Thymus (tissue), 14 donors: ENCODE data around the gene RPS27A. TPM values are rescaled to one million over a fixed set of nuclear protein-coding genes. Genes with fewer than 3 reads are reported as not detected.
"Not testable (repeated sequence)": the region's sequence is repeated elsewhere in the genome, so short reads cannot be mapped to it uniquely, and the experiment has no call there.

Experiments used
- DNase-seq, 9 donors: peaks; one replicate each; pipeline ENCODE4 v3.0.0-alpha.2; 2013; ENCODE audit warnings: low spot score in 9 of 9, low read depth in 6 of 9, missing footprints in 1 of 9
- H3K27ac ChIP-seq, 2 donors: one replicate each; pipeline ENCODE4 v1.5.1; 2013; ENCODE audit warnings: control low read depth in 1 of 2, low read depth in 1 of 2, low read length in 1 of 2, mild to moderate bottlenecking in 1 of 2, moderate library complexity in 1 of 2
- H3K27me3 ChIP-seq, 2 donors: one replicate each; pipeline ENCODE4 v1.5.1; 2013; ENCODE audit warnings: low read length in 1 of 2; ENCODE audit not compliant: control insufficient read depth in 2 of 2, insufficient read depth in 1 of 2
- H3K36me3 ChIP-seq, 2 donors: one replicate each; pipeline ENCODE4 v1.5.1; 2013; ENCODE audit warnings: low read length in 1 of 2, mild to moderate bottlenecking in 1 of 2, moderate library complexity in 1 of 2; ENCODE audit not compliant: control insufficient read depth in 2 of 2, insufficient read depth in 2 of 2
- H3K4me1 ChIP-seq, 2 donors: one replicate each; pipeline ENCODE4 v1.5.1; 2013; ENCODE audit warnings: low read length in 2 of 2; ENCODE audit not compliant: control insufficient read depth in 2 of 2, insufficient read depth in 2 of 2
- H3K4me3 ChIP-seq, 2 donors: one replicate each; pipeline ENCODE4 v1.5.1; 2013; ENCODE audit warnings: low read length in 2 of 2, control low read depth in 1 of 2, mild to moderate bottlenecking in 1 of 2
- H3K9me3 ChIP-seq, 2 donors: one replicate each; pipeline ENCODE4 v1.5.1; 2013; ENCODE audit warnings: low read length in 1 of 2, mild to moderate bottlenecking in 1 of 2; ENCODE audit not compliant: control insufficient read depth in 2 of 2, insufficient read depth in 1 of 2
- WGBS: extraction: QIAGEN DNeasy Blood & Tissue Kit; methylation state at CpG from one replicate; pipeline ENCODE4 v1.1.7; 2013; 5-methylcytosine and 5-hydroxymethylcytosine counted together
- long read RNA-seq, 10 donors: transcript quantifications; one replicate each; lab custom pipeline, GENCODE V29; 2026
- polyA plus RNA-seq: library from polyadenylated mRNA; stranded (reverse); fragments of 200-250 nt; gene quantifications from one replicate; pipeline ENCODE4 v1.2.3, GENCODE V29; 2013
- total RNA-seq: library from RNA; stranded (reverse); fragments of 120-200 nt; gene quantifications from one replicate; pipeline ENCODE4 v1.2.4, GENCODE V29; 2013
- donor health status: healthy.

The RPS27A gene
- total RNA-seq: 2,697 TPM
- 3,745 TPM for polyA plus RNA-seq
- long read RNA-seq, donor 1, transcript RPS27A-203 (5 exons, 796 nt): minor isoform, 40 of 304 reads
- long read RNA-seq, donor 1, transcript RPS27A-201 (6 exons, 1,071 nt): major isoform, 178 of 304 reads
- long read RNA-seq, donor 1, partial matches to known transcripts: 23 of 304 reads
- long read RNA-seq, donor 1, other reads (novel, unspliced or antisense): 61 of 304 reads
- long read RNA-seq, donor 2, transcript RPS27A-207 (3 exons, 557 nt): minor isoform, 9 of 2,371 reads
- long read RNA-seq, donor 2, transcript RPS27A-208 (5 exons, 580 nt): minor isoform, 25 of 2,371 reads
- long read RNA-seq, donor 2, transcript RPS27A-201 (6 exons, 1,071 nt): major isoform, 1,450 of 2,371 reads
- long read RNA-seq, donor 2, transcript RPS27A-203 (5 exons, 796 nt): minor isoform, 298 of 2,371 reads
- long read RNA-seq, donor 2, partial matches to known transcripts: 178 of 2,371 reads
- long read RNA-seq, donor 2, other reads (novel, unspliced or antisense): 407 of 2,371 reads
- long read RNA-seq, donor 3, transcript RPS27A-201 (6 exons, 1,071 nt): major isoform, 2,582 of 4,464 reads
- long read RNA-seq, donor 3, transcript RPS27A-208 (5 exons, 580 nt): minor isoform, 36 of 4,464 reads
- long read RNA-seq, donor 3, transcript RPS27A-203 (5 exons, 796 nt): minor isoform, 499 of 4,464 reads
- long read RNA-seq, donor 3, transcript RPS27A-207 (3 exons, 557 nt): minor isoform, 7 of 4,464 reads
- long read RNA-seq, donor 3, partial matches to known transcripts: 460 of 4,464 reads
- long read RNA-seq, donor 3, other reads (novel, unspliced or antisense): 871 of 4,464 reads
- long read RNA-seq, donor 4, transcript RPS27A-201 (6 exons, 1,071 nt): major isoform, 676 of 1,240 reads
- long read RNA-seq, donor 4, transcript RPS27A-203 (5 exons, 796 nt): minor isoform, 122 of 1,240 reads
- long read RNA-seq, donor 4, transcript RPS27A-208 (5 exons, 580 nt): minor isoform, 22 of 1,240 reads
- long read RNA-seq, donor 4, partial matches to known transcripts: 147 of 1,240 reads
- long read RNA-seq, donor 4, other reads (novel, unspliced or antisense): 268 of 1,240 reads
- long read RNA-seq, donor 5, transcript RPS27A-201 (6 exons, 1,071 nt): major isoform, 3,781 of 6,210 reads
- long read RNA-seq, donor 5, transcript RPS27A-208 (5 exons, 580 nt): minor isoform, 36 of 6,210 reads
- long read RNA-seq, donor 5, transcript RPS27A-203 (5 exons, 796 nt): minor isoform, 521 of 6,210 reads
- long read RNA-seq, donor 5, transcript RPS27A-207 (3 exons, 557 nt): minor isoform, 17 of 6,210 reads
- long read RNA-seq, donor 5, partial matches to known transcripts: 548 of 6,210 reads
- long read RNA-seq, donor 5, other reads (novel, unspliced or antisense): 1,297 of 6,210 reads
- long read RNA-seq, donor 6, transcript RPS27A-201 (6 exons, 1,071 nt): major isoform, 829 of 1,388 reads
- long read RNA-seq, donor 6, transcript RPS27A-203 (5 exons, 796 nt): minor isoform, 167 of 1,388 reads
- long read RNA-seq, donor 6, transcript RPS27A-208 (5 exons, 580 nt): minor isoform, 27 of 1,388 reads
- long read RNA-seq, donor 6, partial matches to known transcripts: 99 of 1,388 reads
- long read RNA-seq, donor 6, other reads (novel, unspliced or antisense): 261 of 1,388 reads
- long read RNA-seq, donor 7, transcript RPS27A-201 (6 exons, 1,071 nt): major isoform, 1,658 of 2,736 reads
- long read RNA-seq, donor 7, transcript RPS27A-208 (5 exons, 580 nt): minor isoform, 15 of 2,736 reads
- long read RNA-seq, donor 7, transcript RPS27A-207 (3 exons, 557 nt): minor isoform, 5 of 2,736 reads
- long read RNA-seq, donor 7, transcript RPS27A-203 (5 exons, 796 nt): minor isoform, 254 of 2,736 reads
- long read RNA-seq, donor 7, partial matches to known transcripts: 262 of 2,736 reads
- long read RNA-seq, donor 7, other reads (novel, unspliced or antisense): 538 of 2,736 reads
- long read RNA-seq, donor 8, transcript RPS27A-208 (5 exons, 580 nt): minor isoform, 10 of 733 reads
- long read RNA-seq, donor 8, transcript RPS27A-203 (5 exons, 796 nt): minor isoform, 52 of 733 reads
- long read RNA-seq, donor 8, transcript RPS27A-201 (6 exons, 1,071 nt): major isoform, 468 of 733 reads
- long read RNA-seq, donor 8, partial matches to known transcripts: 41 of 733 reads
- long read RNA-seq, donor 8, other reads (novel, unspliced or antisense): 159 of 733 reads
- long read RNA-seq, donor 9, transcript RPS27A-201 (6 exons, 1,071 nt): major isoform, 996 of 1,612 reads
- long read RNA-seq, donor 9, transcript RPS27A-203 (5 exons, 796 nt): minor isoform, 179 of 1,612 reads
- long read RNA-seq, donor 9, transcript RPS27A-208 (5 exons, 580 nt): minor isoform, 10 of 1,612 reads
- long read RNA-seq, donor 9, partial matches to known transcripts: 153 of 1,612 reads
- long read RNA-seq, donor 9, other reads (novel, unspliced or antisense): 266 of 1,612 reads
- long read RNA-seq, donor 10, transcript RPS27A-207 (3 exons, 557 nt): minor isoform, 7 of 1,747 reads
- long read RNA-seq, donor 10, transcript RPS27A-203 (5 exons, 796 nt): minor isoform, 170 of 1,747 reads
- long read RNA-seq, donor 10, transcript RPS27A-208 (5 exons, 580 nt): minor isoform, 24 of 1,747 reads
- long read RNA-seq, donor 10, transcript RPS27A-201 (6 exons, 1,071 nt): major isoform, 1,055 of 1,747 reads
- long read RNA-seq, donor 10, partial matches to known transcripts: 173 of 1,747 reads
- long read RNA-seq, donor 10, other reads (novel, unspliced or antisense): 313 of 1,747 reads

DNA sequence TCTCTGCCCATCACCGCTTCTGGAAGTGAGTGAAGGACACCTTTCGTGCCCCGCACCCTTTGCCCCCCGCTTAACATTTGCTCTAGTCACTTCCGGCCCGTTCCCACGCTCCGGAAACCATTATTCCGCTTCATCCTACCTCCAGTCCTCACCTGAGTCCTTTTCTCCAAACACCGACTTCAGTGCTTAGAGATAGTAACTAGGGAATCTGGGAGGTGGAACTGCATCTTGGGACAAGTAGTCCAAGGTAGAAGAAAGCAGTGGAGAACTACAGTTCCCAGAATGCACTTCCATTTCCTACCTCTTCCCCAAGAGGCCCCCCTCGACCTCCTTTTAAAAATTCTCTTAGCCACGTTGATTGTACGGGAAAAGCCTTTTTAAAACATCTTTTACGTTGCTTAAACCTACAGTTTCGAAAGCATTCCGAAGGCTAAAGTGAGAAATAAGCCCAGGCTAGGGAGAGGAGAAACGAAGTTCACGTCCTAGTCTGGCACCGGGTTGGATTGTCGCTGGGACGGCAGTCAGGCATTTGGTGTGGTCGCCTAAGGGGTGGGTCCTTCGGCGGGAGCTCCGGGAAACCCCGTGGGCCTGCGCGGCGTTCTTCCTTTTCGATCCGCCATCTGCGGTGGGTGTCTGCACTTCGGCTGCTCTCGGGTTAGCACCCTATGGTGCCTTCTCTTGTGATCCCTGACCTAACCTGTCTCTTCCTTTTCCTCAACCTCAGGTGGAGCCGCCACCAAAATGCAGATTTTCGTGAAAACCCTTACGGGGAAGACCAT is at the start of gene RPS27A, which contains the start of gene CLHC1:
Gene RPS27A (plus strand): TSS at position 605 of the 779 bp plus-strand sequence. CDS start 137 bp downstream, at position 742.
Gene CLHC1 (minus strand): TSS at position 210 of the 779 bp plus-strand sequence. CDS start 9,882 bp downstream, outside the sequence.
- peaks cover 20% of the 10 kb centered on the region in 2 donors for H3K4me1 ChIP-seq
- H3K36me3 ChIP-seq: peaks cover 20 to 39% of the 10 kb centered on the region in 2 donors

DNA sequence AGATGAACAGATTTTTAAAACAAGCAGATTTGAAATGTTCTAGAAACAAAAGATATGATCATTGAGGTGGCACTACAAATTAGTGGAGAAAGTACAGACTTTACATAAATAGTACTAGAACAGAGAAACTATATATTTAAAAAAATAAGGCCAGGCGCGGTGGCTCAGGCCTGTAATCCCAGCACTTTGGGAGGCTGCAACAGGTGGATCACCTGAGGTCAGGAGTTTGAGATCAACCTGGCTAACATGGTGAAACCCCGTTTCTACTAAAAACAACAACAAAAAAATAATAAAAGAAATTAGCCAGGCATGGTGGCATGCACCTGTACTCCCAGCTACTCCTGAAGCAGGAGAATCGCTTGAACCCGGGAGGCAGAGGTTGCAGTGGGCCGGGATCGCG is 45.7 kb upstream of the RPS27A start:
- DNase-seq, H3K36me3 ChIP-seq, H3K27ac ChIP-seq, H3K4me3 ChIP-seq, H3K4me1 ChIP-seq, H3K9me3 ChIP-seq, H3K27me3 ChIP-seq: not testable (repeated sequence)
- 97% methylated on average over 8 of the region's 8 CpGs for WGBS

More for the DNA sequence above, at the start of gene RPS27A, which contains the start of gene CLHC1:
- DNase-seq: peak; percentile 89 to 99 (median 96)
- WGBS: under 1% methylated on average over 37 of the region's 37 CpGs
- Histone ChIP-seq H3K27me3 (no peaks in the 10 kb centered on the region), H3K27ac (peak within 1 kb of the TSS; percentile 91 to 93), H3K4me3 (peak within 1 kb of the TSS; percentile 64 to 98), H3K9me3 (no peaks in the 10 kb centered on the region)

GRCh38 chr2:55191888-55192287 is 40.6 kb upstream of the RPS27A start:
- H3K9me3 ChIP-seq, H3K36me3 ChIP-seq, DNase-seq, H3K4me3 ChIP-seq, H3K27me3 ChIP-seq, H3K4me1 ChIP-seq, H3K27ac ChIP-seq: not testable (repeated sequence)
- 97% methylated on average over 2 of the region's 2 CpGs for WGBS

DNA sequence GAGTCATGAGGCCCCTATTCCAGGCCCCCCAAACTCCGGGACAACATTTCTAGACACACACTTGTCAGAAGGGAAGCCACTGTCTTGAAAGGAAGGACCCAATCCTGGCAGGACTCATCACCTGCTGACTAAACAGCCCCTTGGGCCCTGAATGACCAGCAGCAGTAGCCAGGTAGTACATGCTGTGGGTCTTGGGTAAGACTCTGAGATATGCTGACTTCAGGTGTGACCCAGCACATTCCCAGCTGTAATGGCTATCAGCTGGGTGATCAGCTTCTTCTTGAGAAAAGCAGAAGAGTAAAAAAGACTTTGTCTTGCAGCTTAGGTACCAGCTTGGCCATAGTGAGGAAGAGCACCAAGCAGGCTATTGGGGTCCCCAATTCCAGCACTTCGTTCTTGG is 36.0 kb upstream of the RPS27A start:
- Histone ChIP-seq H3K36me3 (peaks cover 6 to 7% of the 10 kb centered on the region in 2 donors), H3K4me3 (no peak overlapping the region), H3K27ac (no peak overlapping the region), H3K9me3 (peaks cover 0 to 1% of the 10 kb centered on the region in 2 donors), H3K4me1 (no peaks in the 10 kb centered on the region), H3K27me3 (no peaks in the 10 kb centered on the region)
- no peak for DNase-seq
- 97% methylated on average over 2 of the region's 2 CpGs for WGBS

- Histone ChIP-seq H3K36me3 (peaks cover 2 to 7% of the 10 kb centered on the region in 2 donors), H3K27me3 (no peaks in the 10 kb centered on the region), H3K4me1 (no peaks in the 10 kb centered on the region), H3K4me3 (no peak overlapping the region), H3K9me3 (peaks cover 1 to 7% of the 10 kb centered on the region in 2 donors), H3K27ac (no peak overlapping the region)
- DNase-seq: no peak
- WGBS: 97% methylated on average over 1 of the region's 1 CpG
Measured at GRCh38 chr2:55200416-55200815, 32.1 kb upstream of the RPS27A start.

GRCh38 chr2:55204536-55204935 is 28.0 kb upstream of the RPS27A start:
- Histone ChIP-seq H3K27ac (no peak overlapping the region), H3K9me3 (peaks cover 1 to 7% of the 10 kb centered on the region in 2 donors), H3K27me3 (no peaks in the 10 kb centered on the region), H3K36me3 (no peaks in the 10 kb centered on the region), H3K4me1 (no peaks in the 10 kb centered on the region), H3K4me3 (no peak overlapping the region)
- WGBS: 98% methylated on average over 3 of the region's 3 CpGs
- no peak for DNase-seq
